SK-N-SH treated with all-trans-retinoic acid at 6 μM for 48 hours (cell line): ENCODE data around the gene ACTR3.

Experiments used
- OSR1 ChIP-seq: fragments of 250-450 bp; sonication (Bioruptor Pico); IDR thresholded peaks from 2 replicates; pipeline ENCODE4 v1.8.0; 2022; ENCODE audit warnings: moderate library complexity, mild to moderate bottlenecking, inconsistent platforms
- TOX ChIP-seq: fragments of 250-450 bp; sonication (Bioruptor Pico); IDR thresholded peaks from 2 replicates; pipeline ENCODE4 v1.8.0; 2021; ENCODE audit warnings: mild to moderate bottlenecking, moderate library complexity, borderline replicate concordance
- ZC3H10 ChIP-seq: fragments of 250-450 bp; sonication (Bioruptor Pico); IDR thresholded peaks from 2 replicates; pipeline ENCODE4 v1.5.1; 2021; ENCODE audit warnings: mild to moderate bottlenecking, moderate library complexity

GRCh38 chr2:113886479-113887008, 3.3 kb upstream of the ACTR3 start:
- TF ChIP-seq ZC3H10 (CRISPR knock-in tag) (no peak), TOX (CRISPR knock-in tag) (no peak), OSR1 (CRISPR knock-in tag) (no peak)
